GM23338 (cell line): Measurements from ENCODE around the gene PTPN9. TPM values are rescaled to one million over a fixed set of nuclear protein-coding genes. Genes with fewer than 3 reads are reported as not detected.

Experiments used
- ATAC-seq: fragments of 200-7000 bp; cut with Tn5 transposase; 3 replicates; pipeline ENCODE4 v1.9.1; 2020
- DNase-seq: peaks from one replicate; pipeline ENCODE4 v3.0.0-alpha.2; 2015; ENCODE audit warnings: low spot score
- H2AFZ ChIP-seq: fragments of 200-600 bp; sonication (generic); 2 replicates; pipeline ENCODE4 v1.8.0; 2016; ENCODE audit warnings: antibody characterized with exemption, mild to moderate bottlenecking, moderate library complexity
- H3F3A ChIP-seq: fragments of 200-600 bp; sonication (generic); replicated peaks from 2 replicates; pipeline ENCODE4 v1.8.0; 2017; ENCODE audit warnings: antibody characterized with exemption, mixed run types, low read depth
- H3K27ac ChIP-seq: fragments of 200-600 bp; sonication (generic); 2 replicates; pipeline ENCODE4 v1.6.1; 2016; ENCODE audit warnings: low read depth
- H3K27me3 ChIP-seq: fragments of 200-600 bp; sonication (generic); 2 replicates; pipeline ENCODE4 v1.8.0; 2016; ENCODE audit warnings: mild to moderate bottlenecking, mixed run types, moderate library complexity; ENCODE audit not compliant: insufficient read depth
- H3K36me3 ChIP-seq: fragments of 200-600 bp; sonication (generic); 2 replicates; pipeline ENCODE4 v1.8.0; 2016; ENCODE audit warnings: mild to moderate bottlenecking; ENCODE audit not compliant: insufficient read depth
- H3K4me1 ChIP-seq: fragments of 200-600 bp; sonication (generic); 2 replicates; pipeline ENCODE4 v1.8.0; 2016; ENCODE audit warnings: mild to moderate bottlenecking, moderate library complexity; ENCODE audit not compliant: insufficient read depth
- H3K4me2 ChIP-seq: fragments of 200-600 bp; sonication (generic); 2 replicates; pipeline ENCODE4 v1.7.1; 2017; ENCODE audit warnings: mixed run types
- H3K4me3 ChIP-seq: fragments of 200-600 bp; sonication (generic); 2 replicates; pipeline ENCODE4 v1.6.1; 2016; ENCODE audit warnings: mixed run types
- H3K79me2 ChIP-seq: fragments of 200-600 bp; sonication (generic); replicated peaks from 2 replicates; pipeline ENCODE4 v1.8.0; 2017; ENCODE audit warnings: mild to moderate bottlenecking; ENCODE audit not compliant: insufficient read depth
- H3K9me2 ChIP-seq: fragments of 200-600 bp; sonication (generic); 2 replicates; pipeline ENCODE4 v1.8.0; 2017; ENCODE audit not compliant: insufficient read depth
- H4K20me1 ChIP-seq: fragments of 200-600 bp; sonication (generic); replicated peaks from 2 replicates; pipeline ENCODE4 v1.8.0; 2017; ENCODE audit warnings: mild to moderate bottlenecking; ENCODE audit not compliant: insufficient read depth
- H3K27ac Mint-ChIP-seq: 2 replicates; pipeline ENCODE4 v1.8.0; 2020; ENCODE audit warnings: inconsistent platforms, mild to moderate bottlenecking, moderate library complexity, mixed read lengths
- H3K27me3 Mint-ChIP-seq: 3 replicates; pipeline ENCODE4 v1.8.0; 2022; ENCODE audit warnings: low read depth, mild to moderate bottlenecking, moderate library complexity, mixed read lengths, inconsistent platforms; ENCODE audit not compliant: insufficient read depth, poor library complexity
- H3K36me3 Mint-ChIP-seq: 3 replicates; pipeline ENCODE4 v1.8.0; 2021; ENCODE audit warnings: low read depth, mild to moderate bottlenecking, inconsistent platforms, moderate library complexity, mixed read lengths
- H3K4me1 Mint-ChIP-seq: 3 replicates; pipeline ENCODE4 v1.8.0; 2020; ENCODE audit warnings: mild to moderate bottlenecking, inconsistent platforms, mixed read lengths
- H3K4me3 Mint-ChIP-seq: 3 replicates; pipeline ENCODE4 v1.8.0; 2021; ENCODE audit warnings: moderate library complexity, mild to moderate bottlenecking, inconsistent platforms, mixed read lengths
- H3K9me3 Mint-ChIP-seq: 3 replicates; pipeline ENCODE4 v1.8.0; 2020; ENCODE audit warnings: moderate library complexity, mild to moderate bottlenecking, inconsistent platforms, mixed read lengths
- CREB1 ChIP-seq: fragments of 250-450 bp; sonication (Bioruptor Pico); IDR thresholded peaks from 2 replicates; pipeline ENCODE4 v1.5.0; 2020; ENCODE audit warnings: low read depth, mild to moderate bottlenecking, moderate library complexity
- CTCF ChIP-seq, 2 experiments: fragments of 200-600 bp in 1 of 2; sonication (generic) in 1 of 2; conservative IDR thresholded peaks; 2 replicates each; pipeline versions ENCODE4 v1.5.1 to v1.6.1; 2016 to 2017; ENCODE audit warnings: antibody characterized with exemption in 2 of 2, low read depth in 2 of 2, mild to moderate bottlenecking in 2 of 2, moderate library complexity in 1 of 2
- ETS1 ChIP-seq: IDR thresholded peaks from 2 replicates; pipeline ENCODE4 v1.6.1; 2016; ENCODE audit warnings: antibody characterized with exemption
- EZH2 ChIP-seq: fragments of 200-600 bp; sonication (generic); IDR thresholded peaks from one replicate; pipeline ENCODE4 v1.8.0; 2017; ENCODE audit warnings: antibody characterized with exemption, mild to moderate bottlenecking, low read depth; ENCODE audit not compliant: unreplicated experiment
- EZH2phosphoT487 ChIP-seq: fragments of 200-600 bp; sonication (generic); IDR thresholded peaks from one replicate; pipeline ENCODE4 v1.8.1; 2018; ENCODE audit warnings: antibody characterized with exemption; ENCODE audit not compliant: unreplicated experiment
- JUNB ChIP-seq: IDR thresholded peaks from one replicate; pipeline ENCODE4 v1.6.1; 2016; ENCODE audit warnings: antibody characterized with exemption; ENCODE audit not compliant: unreplicated experiment
- NANOG ChIP-seq: IDR thresholded peaks from 2 replicates; pipeline ENCODE4 v1.6.1; 2016; ENCODE audit warnings: antibody characterized with exemption, borderline replicate concordance
- POLR2AphosphoS5 ChIP-seq: IDR thresholded peaks from 2 replicates; pipeline ENCODE4 v1.6.1; 2016; ENCODE audit warnings: antibody characterized with exemption, low read depth
- REST ChIP-seq: IDR thresholded peaks from one replicate; pipeline ENCODE4 v1.6.1; 2018; ENCODE audit warnings: antibody characterized with exemption; ENCODE audit not compliant: unreplicated experiment
- STAT1 ChIP-seq: IDR thresholded peaks from one replicate; pipeline ENCODE4 v1.6.1; 2016; ENCODE audit warnings: antibody characterized with exemption; ENCODE audit not compliant: unreplicated experiment
- ZNF114 ChIP-seq: fragments of 250-450 bp; sonication (Bioruptor Pico); IDR thresholded peaks from 2 replicates; pipeline ENCODE4 v1.5.0; 2020; ENCODE audit warnings: mild to moderate bottlenecking, moderate library complexity
- ZNF462 ChIP-seq: fragments of 250-450 bp; sonication (Bioruptor Pico); IDR thresholded peaks from 2 replicates; pipeline ENCODE4 v1.5.0; 2020; ENCODE audit warnings: mild to moderate bottlenecking, moderate library complexity
- polyA plus RNA-seq: library from polyadenylated mRNA; unstranded; fragments of >200 nt; fragmentation: Nextera tagmentation; extraction: Ambion mirVana; gene quantifications from 2 replicates; pipeline ENCODE4 v1.2.1, GENCODE V29; 2016
- total RNA-seq: library from RNA; depleted of rRNA; stranded (reverse); fragments of >200 nt; shearing (Covaris generic); gene quantifications from 2 replicates; pipeline ENCODE4 v1.2.3, GENCODE V29; 2014

The PTPN9 gene
- total and polyA plus RNA-seq, 2 experiments from 2014 or later: 12.1 to 32.7 TPM

GRCh38 chr15:75598361-75598760 lies 19.2 kb upstream of the PTPN9 start:
- H3K27me3 ChIP-seq: no peaks in the 10 kb centered on the region
- no peak overlapping the region for H3K4me3 ChIP-seq
- ATAC-seq: no peak
- no peak for TF ChIP-seq JUNB
- TF ChIP-seq CTCF (conservative IDR thresholded peaks at IDR 0.05; ENCODE audit: low read depth in 2 of 2): no peak
- no peak for TF ChIP-seq EZH2
- TF ChIP-seq ZNF114 (CRISPR knock-in tag): no peak
- TF ChIP-seq NANOG: no peak
- no peak for TF ChIP-seq CREB1 (CRISPR knock-in tag)
- TF ChIP-seq ZNF462 (CRISPR knock-in tag): no peak
- no peak for TF ChIP-seq POLR2AphosphoS5
- TF ChIP-seq REST: no peak
- TF ChIP-seq STAT1: no peak
- no peak for TF ChIP-seq ETS1
- TF ChIP-seq EZH2phosphoT487: no peak
- H2AFZ ChIP-seq: no peak overlapping the region
- Mint-ChIP-seq H3K4me1 (no peaks in the 10 kb centered on the region), H3K36me3 (peaks cover 38% of the 10 kb centered on the region), H3K27ac (no peak overlapping the region), H3K27me3 (no peaks in the 10 kb centered on the region), H3K4me3 (no peak overlapping the region), H3K9me3 (no peaks in the 10 kb centered on the region)
- H3K36me3 ChIP-seq: peaks cover 8% of the 10 kb centered on the region
- no peak for DNase-seq
- H3K79me2 ChIP-seq: no peaks in the 10 kb centered on the region
- H3K4me2 ChIP-seq: no peak overlapping the region
- no peaks in the 10 kb centered on the region for H4K20me1 ChIP-seq
- no peak overlapping the region for H3K27ac ChIP-seq
- H3K4me1 ChIP-seq: no peaks in the 10 kb centered on the region
- 0 out of 2 replicates have a peak, but pooled peaks cover 3% of the 10 kb centered on the region for H3F3A ChIP-seq
- H3K9me2 ChIP-seq: no peaks in the 10 kb centered on the region
